ENCODE results near the gene RMDN3.

The RMDN3 gene

GRCh38 chr15:40773496-40773895 lies 18.4 kb upstream of the RMDN3 start:
- no peak overlapping the region for H3K27ac ChIP-seq
- no peaks in the 10 kb centered on the region for H3K79me2 ChIP-seq (ENCODE audit: insufficient read depth, low read depth)
- H3K4me1 ChIP-seq (ENCODE audit: low read depth, poor library complexity, severe bottlenecking): peaks cover 22% of the 10 kb centered on the region
- H3K4me3 ChIP-seq (IDR thresholded peaks at IDR 0.05; ENCODE audit: insufficient read depth, low read depth, low read length): no peak overlapping the region
- no peak overlapping the region for H3K9ac ChIP-seq
- no peaks in the 10 kb centered on the region for H3K27me3 ChIP-seq (ENCODE audit: insufficient read depth, low read depth)
- H4K20me1 ChIP-seq (ENCODE audit: insufficient read depth): no peaks in the 10 kb centered on the region
- H2AFZ ChIP-seq (ENCODE audit: low read depth): no peak overlapping the region
- TF ChIP-seq, protein P1, sequence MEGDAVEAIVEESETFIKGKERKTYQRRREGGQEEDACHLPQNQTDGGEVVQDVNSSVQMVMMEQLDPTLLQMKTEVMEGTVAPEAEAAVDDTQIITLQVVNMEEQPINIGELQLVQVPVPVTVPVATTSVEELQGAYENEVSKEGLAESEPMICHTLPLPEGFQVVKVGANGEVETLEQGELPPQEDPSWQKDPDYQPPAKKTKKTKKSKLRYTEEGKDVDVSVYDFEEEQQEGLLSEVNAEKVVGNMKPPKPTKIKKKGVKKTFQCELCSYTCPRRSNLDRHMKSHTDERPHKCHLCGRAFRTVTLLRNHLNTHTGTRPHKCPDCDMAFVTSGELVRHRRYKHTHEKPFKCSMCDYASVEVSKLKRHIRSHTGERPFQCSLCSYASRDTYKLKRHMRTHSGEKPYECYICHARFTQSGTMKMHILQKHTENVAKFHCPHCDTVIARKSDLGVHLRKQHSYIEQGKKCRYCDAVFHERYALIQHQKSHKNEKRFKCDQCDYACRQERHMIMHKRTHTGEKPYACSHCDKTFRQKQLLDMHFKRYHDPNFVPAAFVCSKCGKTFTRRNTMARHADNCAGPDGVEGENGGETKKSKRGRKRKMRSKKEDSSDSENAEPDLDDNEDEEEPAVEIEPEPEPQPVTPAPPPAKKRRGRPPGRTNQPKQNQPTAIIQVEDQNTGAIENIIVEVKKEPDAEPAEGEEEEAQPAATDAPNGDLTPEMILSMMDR (conservative IDR thresholded peaks at IDR 0.05; ENCODE audit: low read depth, low read length): no peak
- no peaks in the 10 kb centered on the region for H3K36me3 ChIP-seq (ENCODE audit: insufficient read depth)
- no peak overlapping the region for H3K4me2 ChIP-seq

DNA sequence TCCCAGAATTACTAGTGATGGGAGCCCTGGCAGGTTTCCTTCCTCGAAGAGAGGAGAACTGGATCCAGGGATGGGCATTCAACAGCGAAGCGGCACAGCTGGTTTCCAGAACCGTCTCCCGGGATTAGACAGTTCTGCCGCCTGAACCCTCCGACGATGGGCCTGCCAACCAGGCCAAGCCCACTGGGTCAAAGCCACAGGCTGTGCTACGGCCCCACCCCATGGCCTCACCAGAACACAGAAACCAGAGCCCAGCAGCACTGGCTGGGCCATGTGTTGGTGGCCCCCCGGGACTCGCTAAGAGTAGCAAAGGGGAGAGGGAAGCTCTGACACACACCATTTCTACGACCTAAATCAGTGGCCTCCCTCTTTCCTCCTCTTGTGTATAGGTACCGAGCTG lies 17.0 kb upstream of the RMDN3 start:
- Histone ChIP-seq H3K27ac (no peak overlapping the region), H3K36me3 (ENCODE audit: insufficient read depth) (no peaks in the 10 kb centered on the region), H2AFZ (ENCODE audit: low read depth) (no peak overlapping the region), H3K4me3 (IDR thresholded peaks at IDR 0.05; ENCODE audit: insufficient read depth, low read depth, low read length) (no peak overlapping the region), H4K20me1 (ENCODE audit: insufficient read depth) (no peaks in the 10 kb centered on the region), H3K4me2 (no peak overlapping the region), H3K4me1 (ENCODE audit: low read depth, poor library complexity, severe bottlenecking) (peaks cover 12% of the 10 kb centered on the region), H3K27me3 (ENCODE audit: insufficient read depth, low read depth) (no peaks in the 10 kb centered on the region), H3K79me2 (ENCODE audit: insufficient read depth, low read depth) (no peaks in the 10 kb centered on the region), H3K9ac (no peak overlapping the region)
- TF ChIP-seq, protein P1 (conservative IDR thresholded peaks at IDR 0.05; ENCODE audit: low read depth, low read length): no peak

DNA sequence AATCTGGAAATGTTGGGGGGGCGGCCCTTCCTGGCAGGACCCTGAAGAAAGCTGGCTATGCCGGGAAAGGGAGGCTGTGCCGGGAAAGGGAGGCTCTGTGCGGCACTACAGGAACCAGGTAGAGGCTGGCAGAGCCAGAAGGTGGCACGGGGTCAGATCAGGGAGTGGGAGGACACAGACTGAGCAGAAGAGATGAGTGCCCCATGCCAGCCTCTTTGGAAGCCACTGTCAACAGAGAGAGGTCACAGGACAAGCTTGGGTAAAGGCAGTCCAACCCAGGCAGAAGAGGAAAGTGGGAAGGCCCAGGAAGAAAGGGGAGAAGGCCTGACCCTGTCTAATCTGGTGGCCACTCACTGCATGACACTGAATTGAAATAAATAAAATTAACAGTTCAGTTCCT lies 16.2 kb upstream of the RMDN3 start:
- no peaks in the 10 kb centered on the region for H3K36me3 ChIP-seq (ENCODE audit: insufficient read depth)
- H3K4me1 ChIP-seq (ENCODE audit: low read depth, poor library complexity, severe bottlenecking): peaks cover 10% of the 10 kb centered on the region
- H3K27ac ChIP-seq: no peak overlapping the region
- no peak overlapping the region for H3K4me2 ChIP-seq
- no peaks in the 10 kb centered on the region for H3K79me2 ChIP-seq (ENCODE audit: insufficient read depth, low read depth)
- H3K27me3 ChIP-seq (ENCODE audit: insufficient read depth, low read depth): no peaks in the 10 kb centered on the region
- no peak overlapping the region for H3K4me3 ChIP-seq (IDR thresholded peaks at IDR 0.05; ENCODE audit: insufficient read depth, low read depth, low read length)
- H4K20me1 ChIP-seq (ENCODE audit: insufficient read depth): no peaks in the 10 kb centered on the region
- no peak overlapping the region for H3K9ac ChIP-seq
- no peak overlapping the region for H2AFZ ChIP-seq (ENCODE audit: low read depth)
- TF ChIP-seq, protein P1 (conservative IDR thresholded peaks at IDR 0.05; ENCODE audit: low read depth, low read length): no peak

DNA sequence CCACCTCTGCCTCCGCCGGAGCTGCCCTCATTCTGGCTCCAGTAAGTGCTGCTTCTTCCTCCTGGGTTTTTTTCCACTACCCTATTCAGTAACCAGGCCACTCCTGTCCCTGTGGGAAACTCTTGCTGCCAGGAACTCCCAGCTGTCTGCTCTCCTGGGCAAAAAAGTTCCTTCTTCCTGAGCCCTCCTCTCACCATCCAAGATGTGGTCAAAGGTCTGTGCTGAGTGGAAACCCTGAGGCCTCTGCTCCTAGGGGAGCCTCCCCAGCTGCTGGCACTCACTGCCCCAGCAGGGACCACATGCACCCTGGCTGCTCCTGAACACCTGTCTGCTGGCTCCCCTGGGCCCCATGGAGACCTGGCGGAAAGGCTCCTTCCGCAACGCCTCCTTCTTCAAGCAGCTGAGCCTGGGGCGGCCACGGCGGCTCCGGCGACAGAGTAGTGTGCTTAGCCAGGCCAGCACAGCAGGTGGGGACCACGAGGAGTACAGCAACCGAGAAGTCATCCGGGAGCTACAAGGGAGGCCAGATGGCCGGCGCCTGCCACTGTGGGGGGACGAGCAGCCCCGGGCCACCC lies 15.2 kb upstream of the RMDN3 start:
- Histone ChIP-seq H4K20me1 (ENCODE audit: insufficient read depth) (no peaks in the 10 kb centered on the region), H3K27ac (no peak overlapping the region), H3K4me3 (IDR thresholded peaks at IDR 0.05; ENCODE audit: insufficient read depth, low read depth, low read length) (no peak overlapping the region), H3K9ac (no peak overlapping the region), H3K79me2 (ENCODE audit: insufficient read depth, low read depth) (no peaks in the 10 kb centered on the region), H3K4me1 (ENCODE audit: low read depth, poor library complexity, severe bottlenecking) (peaks cover 15% of the 10 kb centered on the region), H3K27me3 (ENCODE audit: insufficient read depth, low read depth) (no peaks in the 10 kb centered on the region), H3K36me3 (ENCODE audit: insufficient read depth) (no peaks in the 10 kb centered on the region), H2AFZ (ENCODE audit: low read depth) (no peak overlapping the region), H3K4me2 (no peak overlapping the region)
- TF ChIP-seq, protein P1 (conservative IDR thresholded peaks at IDR 0.05; ENCODE audit: low read depth, low read length): no peak
